A673 (cell line): ENCODE data around the gene CA4.

Experiments used
- EZH2 ChIP-seq: fragments of 200-600 bp; sonication (generic); IDR thresholded peaks from 2 replicates; pipeline ENCODE4 v1.6.1; 2017; ENCODE audit warnings: borderline replicate concordance, low read depth, mild to moderate bottlenecking, mixed read lengths, antibody characterized with exemption, low read length; ENCODE audit not compliant: poor library complexity, severe bottlenecking
- TF ChIP-seq, protein P1 (sequence below): fragments of 300-800, 200-600 bp; sonication (generic); conservative IDR thresholded peaks from 2 replicates; pipeline ENCODE4 v1.5.1; 2017; ENCODE audit warnings: low read depth, mild to moderate bottlenecking, antibody characterized with exemption, low read length, moderate library complexity, mixed read lengths

DNA sequence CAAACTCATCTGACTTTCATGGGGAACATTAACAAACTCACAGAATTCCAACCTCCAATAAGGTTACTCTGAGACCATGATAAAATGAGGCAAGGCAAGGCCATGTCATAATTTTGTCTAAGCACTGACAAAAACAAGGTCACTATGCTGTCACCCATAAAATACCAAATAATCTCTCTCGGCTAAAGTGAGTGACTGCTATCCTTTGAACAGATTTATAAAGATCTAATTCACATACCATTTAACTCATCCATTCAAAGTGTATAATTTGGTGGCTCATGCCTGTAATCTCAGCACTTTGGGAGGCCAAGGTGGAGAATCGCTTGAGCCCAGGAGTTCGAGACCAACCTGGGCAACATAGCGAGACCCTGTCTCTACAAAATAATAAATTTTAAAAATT lies 20.6 kb upstream of the CA4 start:
- TF ChIP-seq, protein P1, sequence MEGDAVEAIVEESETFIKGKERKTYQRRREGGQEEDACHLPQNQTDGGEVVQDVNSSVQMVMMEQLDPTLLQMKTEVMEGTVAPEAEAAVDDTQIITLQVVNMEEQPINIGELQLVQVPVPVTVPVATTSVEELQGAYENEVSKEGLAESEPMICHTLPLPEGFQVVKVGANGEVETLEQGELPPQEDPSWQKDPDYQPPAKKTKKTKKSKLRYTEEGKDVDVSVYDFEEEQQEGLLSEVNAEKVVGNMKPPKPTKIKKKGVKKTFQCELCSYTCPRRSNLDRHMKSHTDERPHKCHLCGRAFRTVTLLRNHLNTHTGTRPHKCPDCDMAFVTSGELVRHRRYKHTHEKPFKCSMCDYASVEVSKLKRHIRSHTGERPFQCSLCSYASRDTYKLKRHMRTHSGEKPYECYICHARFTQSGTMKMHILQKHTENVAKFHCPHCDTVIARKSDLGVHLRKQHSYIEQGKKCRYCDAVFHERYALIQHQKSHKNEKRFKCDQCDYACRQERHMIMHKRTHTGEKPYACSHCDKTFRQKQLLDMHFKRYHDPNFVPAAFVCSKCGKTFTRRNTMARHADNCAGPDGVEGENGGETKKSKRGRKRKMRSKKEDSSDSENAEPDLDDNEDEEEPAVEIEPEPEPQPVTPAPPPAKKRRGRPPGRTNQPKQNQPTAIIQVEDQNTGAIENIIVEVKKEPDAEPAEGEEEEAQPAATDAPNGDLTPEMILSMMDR, result no peak
- TF ChIP-seq EZH2, result no peak
